ENCODE data around the gene CDCP1.
"Not testable (repeated sequence)": the region's sequence is repeated elsewhere in the genome, so short reads cannot be mapped to it uniquely, and the experiment has no call there.

CDCP1 gene

GRCh38 chr3:45081506-45082141, 64.6 kb downstream of the CDCP1 start:
- no peak for DNase-seq (ENCODE audit: extremely low read depth, low read depth)
- no peak for TF ChIP-seq CTCF (IDR thresholded peaks at IDR 0.05; ENCODE audit: low read depth, low read length)

- no peak for DNase-seq (ENCODE audit: extremely low read depth, low read depth)
- no peak for TF ChIP-seq CTCF (IDR thresholded peaks at IDR 0.05; ENCODE audit: low read depth, low read length)
Measured at GRCh38 chr3:45080824-45081223, 65.4 kb downstream of the CDCP1 start.

GRCh38 chr3:45079715-45080114, 66.5 kb downstream of the CDCP1 start:
- no peak for DNase-seq (ENCODE audit: extremely low read depth, low read depth)

GRCh38 chr3:45078910-45079522, 67.2 kb downstream of the CDCP1 start:
- peak; percentile 21 for TF ChIP-seq CTCF (IDR thresholded peaks at IDR 0.05; ENCODE audit: low read depth, low read length)
- no peak for DNase-seq (ENCODE audit: extremely low read depth, low read depth)

More at GRCh38 chr3:45079715-45080114, 66.5 kb downstream of the CDCP1 start:
- TF ChIP-seq CTCF (IDR thresholded peaks at IDR 0.05; ENCODE audit: low read depth, low read length), result no peak

GRCh38 chr3:45078256-45078655, 67.9 kb downstream of the CDCP1 start:
- not testable (repeated sequence) for DNase-seq (ENCODE audit: extremely low read depth, low read depth)

- DNase-seq (ENCODE audit: extremely low read depth, low read depth), result no peak
- no peak for TF ChIP-seq CTCF (IDR thresholded peaks at IDR 0.05; ENCODE audit: low read depth, low read length)
Measured at GRCh38 chr3:45075821-45076625, 70.2 kb downstream of the CDCP1 start.

GRCh38 chr3:45071075-45071474, 75.1 kb downstream of the CDCP1 start:
- no peak for DNase-seq (ENCODE audit: extremely low read depth, low read depth)
- no peak for TF ChIP-seq CTCF (IDR thresholded peaks at IDR 0.05; ENCODE audit: low read depth, low read length)

All from AG09319 (cell line).